OCI-LY7 (cell line): ENCODE results near the gene TBC1D1. TPM values are rescaled to one million over a fixed set of nuclear protein-coding genes. Genes with fewer than 3 reads are reported as not detected.
A peak's percentile ranks its signal among the peaks of the same experiment; 100 is the strongest.

Experiments
- BruUV-seq: library from RNA; stranded (reverse); fragments of 400-500 nt; replicated peaks from 2 replicates; lab custom pipeline; 2021; lab: Mats Ljungman, UMichigan
- CTCF ChIA-PET: fragments of 300-600 bp; sonication (Branson Sonifier 250); formaldehyde crosslinking; loops from one replicate; lab custom pipeline; 2022; ENCODE audit warnings: antibody characterized with exemption; ENCODE audit not compliant: unreplicated experiment; lab: Charles Lee
- POLR2A ChIA-PET: fragments of 300-600 bp; sonication (Branson Sonifier 250); formaldehyde crosslinking; loops from one replicate; lab custom pipeline; 2022; ENCODE audit warnings: antibody characterized with exemption; lab: Charles Lee
- DNase-seq: peaks from one replicate; pipeline ENCODE4 v3.0.0-alpha.2; 2015; ENCODE audit warnings: low spot score
- H2AFZ ChIP-seq: fragments of 200-600 bp; sonication (generic), shearing (Covaris generic); 2 replicates; pipeline ENCODE4 v1.6.1; 2014; ENCODE audit warnings: mild to moderate bottlenecking, antibody characterized with exemption, low read length, moderate library complexity
- H3K27ac ChIP-seq: fragments of 200-600 bp; sonication (generic); 2 replicates; pipeline ENCODE4 v1.5.1; 2014; ENCODE audit warnings: mixed run types, low read depth, mild to moderate bottlenecking, moderate library complexity, low read length, inconsistent platforms; ENCODE audit not compliant: poor library complexity, severe bottlenecking
- H3K36me3 ChIP-seq: fragments of 200-600 bp; sonication (generic); 2 replicates; pipeline ENCODE4 v1.6.1; 2014; ENCODE audit warnings: mild to moderate bottlenecking, antibody characterized with exemption, low read length, moderate library complexity, mixed read lengths; ENCODE audit not compliant: insufficient read depth
- H3K4me1 ChIP-seq: fragments of 200-600 bp; sonication (generic); 2 replicates; pipeline ENCODE4 v1.5.1; 2014; ENCODE audit warnings: mild to moderate bottlenecking, low read length; ENCODE audit not compliant: insufficient read depth, poor library complexity, severe bottlenecking
- H3K4me2 ChIP-seq: fragments of 200-600 bp; sonication (generic); 2 replicates; pipeline ENCODE4 v1.6.1; 2014; ENCODE audit warnings: mild to moderate bottlenecking, low read length
- H3K4me3 ChIP-seq: fragments of 200-600 bp; sonication (generic); 2 replicates; pipeline ENCODE4 v1.5.1; 2014; ENCODE audit warnings: mild to moderate bottlenecking, low read depth, low read length; ENCODE audit not compliant: poor library complexity, severe bottlenecking
- H3K79me2 ChIP-seq: fragments of 200-600 bp; sonication (generic); 2 replicates; pipeline ENCODE4 v1.6.1; 2016; ENCODE audit warnings: low read depth, mild to moderate bottlenecking, low read length, moderate library complexity, mixed read lengths; ENCODE audit not compliant: insufficient read depth
- H3K9me2 ChIP-seq: fragments of 200-600 bp; sonication (generic); 2 replicates; pipeline ENCODE4 v1.6.1; 2016; ENCODE audit warnings: mild to moderate bottlenecking, low read length, mixed read lengths; ENCODE audit not compliant: insufficient read depth
- H3K9me3 ChIP-seq: fragments of 200-600 bp; sonication (generic); 2 replicates; pipeline ENCODE4 v1.6.1; 2014; ENCODE audit warnings: mild to moderate bottlenecking, mixed run types, low read length, mixed read lengths
- H4K20me1 ChIP-seq: fragments of 200-600 bp; sonication (generic); 2 replicates; pipeline ENCODE4 v1.6.1; 2014; ENCODE audit warnings: mild to moderate bottlenecking, antibody characterized with exemption, low read length, moderate library complexity, mixed read lengths; ENCODE audit not compliant: insufficient read depth
- CTCF ChIP-seq: fragments of 200-600 bp; sonication (generic); conservative IDR thresholded peaks from 2 replicates; pipeline ENCODE4 v1.5.1; 2014; ENCODE audit warnings: mild to moderate bottlenecking, antibody characterized with exemption, low read length, moderate library complexity, mixed read lengths
- EZH2phosphoT487 ChIP-seq: fragments of 200-600 bp; sonication (generic); IDR thresholded peaks from 2 replicates; pipeline ENCODE4 v1.6.1; 2018; ENCODE audit warnings: low read depth, borderline replicate concordance, mild to moderate bottlenecking, mixed run types, antibody characterized with exemption, low read length, moderate library complexity, mixed read lengths
- intact Hi-C: fragments of 100-400 bp; cut with micrococcal nuclease; formaldehyde crosslinking; loops from one replicate; pipeline ENCODE4 v1.10.0; 2022; ENCODE audit not compliant: unreplicated experiment
- total RNA-seq, 2 experiments: library from RNA; depleted of rRNA in 1 of 2; stranded (reverse); fragments of >200 nt in 1 of 2; shearing (Covaris generic) in 1 of 2; gene quantifications; 2 replicates each; pipeline ENCODE4 v1.2.3, GENCODE V29; 2014 to 2022

TBC1D1 gene
- total RNA-seq, 2 experiments from 2014 or later = 539 to 545 TPM

GRCh38 chr4:37999000-37999716, 108.3 kb downstream of the TBC1D1 start:
- Histone ChIP-seq H3K9me2 (no peaks in the 10 kb centered on the region), H3K9me3 (no peaks in the 10 kb centered on the region), H3K4me1 (peaks cover 79% of the 10 kb centered on the region), H2AFZ (no peak overlapping the region), H4K20me1 (peaks cover 24% of the 10 kb centered on the region), H3K4me3 (peak overlapping the region; percentile 28), H3K36me3 (peaks cover 75% of the 10 kb centered on the region), H3K79me2 (peaks cover 100% of the 10 kb centered on the region), H3K27ac (peak overlapping the region; percentile 75), H3K4me2 (peak overlapping the region; percentile 95)
- DNase-seq = peak; percentile 57
- intact Hi-C loops = loop anchor here (10.0 kb wide), 1 partner anchor 1166 kb away; no protein-coding TSS in a partner anchor
- ChIA-PET POLR2A (interaction anchor here (1.1 to 1.7 kb wide), 3 partner anchors 9 to 20 kb away, joined by 3 to 5 read pairs (median 4); no protein-coding TSS in a partner anchor), CTCF (no interaction called here)
- no TSS peak for BruUV-seq
- no peak for TF ChIP-seq EZH2phosphoT487
- no peak for TF ChIP-seq CTCF

- ChIA-PET POLR2A (interaction anchor here (1.1 to 1.7 kb wide), 2 partner anchors 10 to 17 kb away, joined by 4 to 5 read pairs; no protein-coding TSS in a partner anchor), CTCF (no interaction called here)
- H3K79me2 ChIP-seq = peaks cover 100% of the 10 kb centered on the region
These were observed 109.1 kb downstream of the TBC1D1 start for GRCh38 chr4:37999965-38000364.

More at GRCh38 chr4:37999965-38000364, 109.1 kb downstream of the TBC1D1 start:
- no peak overlapping the region for H3K27ac ChIP-seq
- no peak for DNase-seq
- H3K9me3 ChIP-seq = no peaks in the 10 kb centered on the region
- no peak overlapping the region for H2AFZ ChIP-seq
- peaks cover 76% of the 10 kb centered on the region for H3K36me3 ChIP-seq
- TF ChIP-seq EZH2phosphoT487 = no peak
- TF ChIP-seq CTCF = no peak
- H4K20me1 ChIP-seq = peaks cover 32% of the 10 kb centered on the region
- H3K4me1 ChIP-seq = peaks cover 79% of the 10 kb centered on the region
- H3K4me3 ChIP-seq = no peak overlapping the region
- intact Hi-C loops = loop anchor here (10.0 kb wide), 1 partner anchor 1165 kb away; no protein-coding TSS in a partner anchor
- BruUV-seq = no TSS peak
- H3K4me2 ChIP-seq = peak overlapping the region; percentile 95; the same call in 1 of the 2 replicates
- no peaks in the 10 kb centered on the region for H3K9me2 ChIP-seq
